HG02884 (cell line): ENCODE measurements around the gene AGMAT.
"Not testable (repeated sequence)": the region's sequence is repeated elsewhere in the genome, so short reads cannot be mapped to it uniquely, and the experiment has no call there.

Experiments used
- ATAC-seq: cut with Tn5 transposase; IDR thresholded peaks from one replicate; pipeline ENCODE4 v1.9.1; 2021; ENCODE audit warnings: mild to moderate bottlenecking, moderate library complexity; ENCODE audit not compliant: unreplicated experiment

Gene AGMAT

DNA sequence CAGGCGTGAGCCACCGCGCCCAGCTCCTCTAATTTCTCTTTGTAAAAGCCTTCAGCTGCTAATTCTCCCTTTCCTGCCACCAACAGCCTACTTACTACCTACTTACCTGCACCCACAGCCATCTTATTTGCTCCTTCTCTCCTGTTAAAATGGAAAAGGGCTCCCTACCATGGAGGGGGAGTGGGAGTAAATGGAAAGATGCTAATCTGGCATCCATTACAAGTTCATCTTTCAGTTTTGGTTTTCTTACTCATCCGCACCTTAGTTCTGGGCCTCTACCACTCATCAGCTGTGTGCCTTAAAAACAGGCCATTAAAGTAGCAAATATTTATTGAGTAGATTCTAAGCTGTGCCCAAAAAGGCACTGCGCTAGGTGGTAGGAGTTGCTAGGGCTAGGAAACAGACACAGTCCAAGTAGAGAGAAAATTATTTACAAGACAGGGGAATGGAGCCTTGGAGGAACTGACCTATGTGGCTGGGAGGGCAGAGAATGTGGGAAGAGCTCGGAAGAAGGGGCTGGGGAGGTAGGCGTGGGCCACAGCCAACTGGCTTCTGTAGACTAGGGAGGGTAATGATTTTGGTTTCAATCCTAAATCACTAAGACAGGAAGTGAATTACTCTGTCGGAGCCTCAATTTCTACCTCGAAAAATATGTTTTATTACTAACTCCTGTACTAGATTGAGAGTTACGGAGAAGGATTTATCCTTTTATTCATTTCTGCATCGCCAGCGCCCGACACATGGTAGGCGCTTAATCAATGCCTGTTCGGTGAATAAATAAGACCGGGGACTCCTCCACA lies 31.7 kb upstream of the AGMAT start:
- ATAC-seq, result peak; percentile 15

DNA sequence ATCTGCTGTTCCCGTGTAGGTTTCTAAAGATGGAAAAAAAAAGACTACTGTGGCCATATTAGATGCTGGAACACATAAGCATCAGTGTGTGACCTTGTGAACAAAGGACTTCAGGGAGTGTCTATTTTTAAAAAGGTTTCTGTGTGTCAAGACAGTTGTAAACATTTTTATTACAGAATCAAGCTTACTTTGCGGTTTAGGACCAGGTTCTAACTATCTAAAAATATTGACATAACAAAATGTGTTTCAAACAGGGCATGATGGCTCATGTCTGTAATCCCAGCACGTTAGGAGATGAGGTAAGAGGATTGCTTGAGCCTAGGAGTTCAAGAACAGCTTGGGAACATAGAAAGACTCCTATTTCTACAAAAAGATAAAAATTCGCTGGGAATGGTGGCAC lies 25.3 kb upstream of the AGMAT start:
- ATAC-seq, result no peak

DNA sequence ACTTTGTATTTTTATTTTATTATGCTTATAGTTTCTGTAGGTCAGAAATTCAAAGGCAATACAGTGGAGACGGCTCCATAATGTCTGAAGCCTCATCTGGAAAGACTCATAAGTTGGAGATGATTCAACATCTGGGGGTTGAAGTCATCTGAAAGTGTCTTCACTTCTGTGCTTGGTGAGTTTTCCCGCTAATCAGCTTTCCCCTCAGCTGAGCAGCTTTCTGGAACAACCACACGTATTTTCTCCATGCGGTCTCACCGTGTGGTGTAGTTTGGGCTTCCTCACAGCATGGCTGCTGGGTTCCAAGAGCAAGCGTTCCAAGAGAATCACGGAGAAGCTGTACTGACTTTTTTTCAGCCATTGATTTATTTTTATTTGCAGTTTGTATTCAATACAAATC lies 24.8 kb upstream of the AGMAT start:
- ATAC-seq, result no peak

DNA sequence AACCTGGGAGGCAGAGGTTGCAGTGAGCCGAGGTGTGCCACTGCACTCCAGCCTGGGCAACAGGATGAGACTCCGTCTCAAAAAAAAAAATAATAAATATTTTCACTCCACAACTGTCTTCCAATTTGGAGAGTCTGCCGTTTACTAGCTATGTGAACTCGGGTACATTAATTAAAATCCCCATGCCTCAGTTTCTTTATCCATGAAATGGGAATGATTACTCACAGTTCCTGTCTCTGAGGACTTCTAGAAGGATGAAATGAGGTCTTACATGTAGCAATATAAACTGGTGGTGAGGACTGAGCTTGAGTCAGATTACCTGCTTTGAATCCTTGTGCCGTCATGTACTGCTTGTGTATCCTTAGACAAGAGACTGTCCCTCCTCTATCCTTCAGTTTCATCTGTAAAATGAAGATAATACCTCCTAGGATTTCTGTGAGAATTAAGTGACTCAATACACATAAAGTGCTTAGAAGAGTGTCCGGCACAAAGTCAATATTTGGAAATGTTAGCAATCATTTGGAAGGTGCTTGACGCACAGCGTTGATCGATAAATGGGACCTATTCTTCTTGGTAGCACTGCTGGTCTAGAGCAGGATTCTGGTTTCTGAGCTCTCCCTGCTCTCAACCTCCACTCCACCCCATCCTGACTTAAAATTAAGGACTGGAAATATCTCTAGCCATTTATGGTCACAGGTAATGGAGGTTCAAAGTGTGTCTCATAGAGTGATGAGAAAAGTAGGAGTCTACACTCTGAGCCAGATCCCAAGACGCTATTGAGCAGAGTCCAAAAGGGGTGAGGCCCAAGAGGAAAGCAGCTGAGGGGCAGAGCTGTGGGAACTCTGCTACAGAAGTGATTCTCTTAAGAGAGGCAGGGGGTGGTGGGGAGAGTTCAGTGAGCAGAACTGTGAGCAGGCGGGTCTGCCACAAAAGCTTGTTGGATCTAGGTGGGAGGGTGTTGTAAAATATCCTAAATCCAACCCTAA lies 20.8 kb upstream of the AGMAT start:
- no peak for ATAC-seq

DNA sequence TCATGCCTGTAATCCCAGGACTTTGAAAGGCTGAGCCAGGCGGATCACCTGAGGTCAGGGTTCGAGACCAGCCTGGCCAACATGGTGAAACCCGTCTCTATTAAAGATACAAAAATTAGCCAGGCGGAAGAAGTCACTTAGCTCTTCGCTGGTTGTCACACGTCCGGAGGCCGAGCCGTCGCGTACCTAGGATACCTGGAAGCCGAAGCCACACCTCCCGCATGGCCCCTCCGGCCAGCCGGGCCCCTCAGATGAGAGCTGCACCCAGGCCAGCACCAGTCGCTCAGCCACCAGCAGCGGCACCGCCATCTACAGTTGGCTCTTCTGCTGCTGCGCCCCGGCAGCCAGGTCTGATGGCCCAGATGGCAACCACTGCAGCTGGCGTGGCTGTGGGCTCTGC lies 19.5 kb upstream of the AGMAT start:
- ATAC-seq, result not testable (repeated sequence)

DNA sequence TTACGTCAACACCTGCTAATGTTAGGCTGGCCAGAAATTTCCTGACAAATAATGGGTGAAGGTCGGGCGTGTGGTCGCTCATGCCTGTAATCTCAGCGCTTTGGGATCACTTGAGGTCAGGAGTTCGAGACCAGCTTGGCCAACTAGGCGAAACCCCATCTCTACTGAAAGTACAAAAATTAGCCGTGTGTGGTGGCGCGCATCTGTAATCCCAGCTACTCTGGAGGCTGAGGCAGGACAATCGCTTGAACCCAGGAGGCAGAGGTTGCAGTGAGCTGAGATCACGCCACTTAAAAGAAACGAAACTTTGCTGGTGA lies 19.1 kb upstream of the AGMAT start:
- ATAC-seq, result not testable (repeated sequence)

DNA sequence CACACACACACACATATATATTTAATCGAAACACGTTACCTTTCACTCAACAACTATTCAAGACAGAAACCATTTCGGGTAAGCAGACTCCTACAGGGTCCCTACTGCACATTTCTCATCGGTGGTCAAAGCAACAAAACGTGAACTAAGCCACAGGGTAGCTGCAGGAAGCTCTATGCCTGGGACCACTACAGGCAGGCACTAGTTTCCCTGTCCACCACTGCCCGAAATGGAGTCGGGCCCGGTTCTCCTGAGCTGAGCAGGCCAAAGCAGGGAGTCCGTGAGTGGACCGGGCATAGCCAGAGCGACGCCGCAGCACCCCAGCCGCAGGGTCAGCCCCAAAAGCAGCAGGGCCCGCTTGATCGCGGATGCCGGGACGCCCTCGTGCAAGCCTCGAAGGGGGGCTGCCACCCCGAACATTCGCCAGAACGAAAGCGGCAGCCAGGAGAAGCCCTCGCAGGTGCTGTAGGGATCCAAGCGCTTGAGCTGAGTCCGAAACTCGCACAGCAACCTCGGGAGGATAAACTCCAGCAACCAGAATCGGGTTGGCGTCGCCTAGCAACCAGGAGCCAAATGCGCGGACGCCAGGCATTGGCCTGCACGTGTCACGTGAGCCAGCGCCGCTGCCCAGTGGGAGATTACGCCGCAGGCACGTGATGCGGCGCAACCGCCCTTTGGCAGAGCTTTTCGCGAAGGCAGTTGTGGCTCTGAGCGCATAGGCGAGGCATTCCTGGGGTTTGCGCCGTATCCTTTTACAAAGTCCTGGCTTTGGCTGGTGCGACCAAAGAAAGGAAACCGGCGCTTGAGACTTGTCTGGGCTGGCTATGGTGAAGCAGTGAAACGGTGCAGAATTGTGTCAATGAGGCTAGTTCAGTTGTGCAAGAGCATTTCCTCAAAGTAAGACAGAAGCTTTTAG lies 18.5 kb upstream of the AGMAT start:
- peak; percentile 82 for ATAC-seq

DNA sequence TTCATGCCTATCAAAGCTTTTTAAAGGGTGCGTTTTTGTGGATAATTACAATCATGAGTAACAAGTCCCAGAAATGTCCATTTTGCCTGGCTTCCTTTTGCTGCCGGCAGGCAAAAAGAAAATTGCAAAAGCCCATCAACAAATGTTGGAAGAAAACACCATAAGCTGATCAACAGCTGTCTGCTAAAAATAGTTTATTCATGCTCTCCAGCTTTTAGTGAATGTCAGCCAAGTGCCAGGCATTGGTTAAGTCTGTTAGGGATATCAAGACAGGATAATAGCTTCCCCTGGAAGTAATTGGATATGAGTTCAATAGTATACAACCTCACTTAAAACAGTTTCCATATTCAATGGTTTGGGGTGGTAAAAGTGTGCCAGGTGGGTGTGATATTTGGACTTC lies 13.6 kb upstream of the AGMAT start:
- no peak for ATAC-seq

DNA sequence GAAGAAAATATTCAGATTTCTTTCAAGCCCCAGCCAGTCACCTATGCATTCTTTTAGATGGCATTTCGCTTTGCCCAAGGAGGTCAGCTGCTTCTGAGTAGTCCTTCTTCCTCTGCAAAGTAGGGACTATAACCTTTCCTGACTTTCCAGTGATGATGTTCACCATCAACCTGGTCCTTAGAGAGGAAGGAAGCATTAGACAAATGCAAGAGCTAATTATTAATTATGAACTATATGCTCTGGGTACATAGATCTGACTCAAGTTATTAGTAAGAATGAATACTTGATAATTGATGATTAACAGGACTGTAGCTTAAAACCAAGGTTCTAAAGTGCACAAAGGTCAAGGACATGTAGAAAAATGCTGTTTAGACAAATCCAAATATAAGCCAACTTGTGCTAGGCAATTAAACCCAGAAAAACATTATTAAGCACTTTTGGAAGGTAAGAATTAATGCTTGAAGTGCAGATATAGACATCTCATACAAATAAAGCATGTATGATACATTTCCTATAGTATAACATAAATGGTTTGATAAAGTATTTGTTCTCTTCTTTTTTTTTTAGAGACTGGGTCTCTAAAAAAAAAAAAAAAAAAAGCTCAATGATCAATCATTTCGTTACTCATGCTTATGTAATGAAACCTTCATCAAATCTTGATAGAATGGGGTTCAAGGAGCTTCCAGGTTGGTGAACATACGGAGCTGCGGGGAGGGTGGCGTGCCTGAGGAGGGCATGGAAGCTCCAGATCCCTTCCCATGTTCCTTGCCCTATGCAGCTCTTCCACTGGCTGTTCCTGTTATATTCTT lies 11.2 kb upstream of the AGMAT start:
- ATAC-seq, result no peak

DNA sequence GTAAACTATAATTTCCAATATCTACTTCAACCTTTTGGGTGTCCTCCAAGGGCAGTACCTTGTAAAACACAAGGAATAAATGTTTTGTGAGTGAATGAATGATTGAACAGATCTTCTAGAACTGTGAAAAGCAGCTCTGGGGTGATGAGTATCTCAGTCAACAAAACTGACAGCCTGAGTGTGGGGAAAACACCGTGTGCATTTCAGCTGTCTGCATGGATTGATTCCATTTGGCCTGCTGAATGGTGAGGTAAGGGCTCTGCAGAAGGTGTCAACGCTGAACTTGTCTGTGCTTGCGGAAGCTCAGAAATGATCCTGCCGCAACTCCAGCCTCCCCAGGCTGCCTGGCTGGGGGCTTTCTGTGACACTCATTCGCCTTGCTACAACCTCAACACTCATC lies 7.4 kb upstream of the AGMAT start:
- ATAC-seq, result no peak

DNA sequence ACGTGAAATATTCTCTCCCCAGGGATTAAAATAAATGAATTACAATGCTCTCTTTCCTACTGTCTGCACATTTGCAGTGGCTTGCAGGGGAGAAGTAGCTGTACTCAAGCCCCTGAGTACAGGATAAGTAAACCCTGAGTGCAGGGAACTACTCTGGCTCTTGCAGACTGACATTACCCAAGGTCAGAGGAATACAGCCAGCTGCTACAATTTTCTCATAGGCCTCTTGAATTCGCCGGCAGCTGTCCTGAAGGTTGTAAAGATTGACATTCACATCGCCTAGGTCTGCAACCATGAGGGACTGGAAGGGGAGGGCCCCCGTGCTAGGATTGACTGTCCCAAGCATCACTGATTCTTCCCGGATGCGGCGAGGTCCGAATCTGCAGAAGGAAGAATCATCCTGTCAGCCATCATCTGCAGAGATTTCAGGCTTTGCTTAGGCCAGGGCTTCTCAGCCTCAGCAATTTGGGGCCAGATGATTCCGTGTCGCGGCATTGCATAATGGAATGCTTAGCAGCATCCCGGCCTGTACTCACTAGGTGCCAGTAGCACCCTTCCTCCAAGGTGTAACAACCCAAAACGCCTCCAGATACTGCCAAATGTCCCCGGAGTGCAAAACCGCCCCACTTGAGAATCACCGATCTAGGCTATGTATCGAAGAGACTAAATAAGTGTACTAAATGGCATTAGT lies 1.7 kb downstream of the AGMAT start:
- ATAC-seq, result no peak

DNA sequence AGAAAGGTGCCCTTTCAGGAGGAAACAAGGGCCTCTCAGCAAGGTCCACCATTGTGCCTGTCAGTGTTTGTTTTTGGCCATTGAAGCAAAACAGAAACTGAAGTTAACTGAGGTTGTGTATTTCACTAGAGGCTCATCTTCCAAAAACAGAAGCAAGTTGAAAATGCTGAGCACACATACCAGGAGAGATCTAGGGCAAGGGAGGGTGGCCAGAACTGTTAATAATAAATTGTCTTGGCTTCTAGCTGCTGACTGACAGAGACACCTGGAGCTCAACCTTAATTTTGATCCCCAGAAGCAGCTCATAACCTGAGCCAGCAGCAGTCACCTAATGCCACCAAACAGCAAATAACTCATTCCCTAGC lies 5.2 kb downstream of the AGMAT start:
- no peak for ATAC-seq

DNA sequence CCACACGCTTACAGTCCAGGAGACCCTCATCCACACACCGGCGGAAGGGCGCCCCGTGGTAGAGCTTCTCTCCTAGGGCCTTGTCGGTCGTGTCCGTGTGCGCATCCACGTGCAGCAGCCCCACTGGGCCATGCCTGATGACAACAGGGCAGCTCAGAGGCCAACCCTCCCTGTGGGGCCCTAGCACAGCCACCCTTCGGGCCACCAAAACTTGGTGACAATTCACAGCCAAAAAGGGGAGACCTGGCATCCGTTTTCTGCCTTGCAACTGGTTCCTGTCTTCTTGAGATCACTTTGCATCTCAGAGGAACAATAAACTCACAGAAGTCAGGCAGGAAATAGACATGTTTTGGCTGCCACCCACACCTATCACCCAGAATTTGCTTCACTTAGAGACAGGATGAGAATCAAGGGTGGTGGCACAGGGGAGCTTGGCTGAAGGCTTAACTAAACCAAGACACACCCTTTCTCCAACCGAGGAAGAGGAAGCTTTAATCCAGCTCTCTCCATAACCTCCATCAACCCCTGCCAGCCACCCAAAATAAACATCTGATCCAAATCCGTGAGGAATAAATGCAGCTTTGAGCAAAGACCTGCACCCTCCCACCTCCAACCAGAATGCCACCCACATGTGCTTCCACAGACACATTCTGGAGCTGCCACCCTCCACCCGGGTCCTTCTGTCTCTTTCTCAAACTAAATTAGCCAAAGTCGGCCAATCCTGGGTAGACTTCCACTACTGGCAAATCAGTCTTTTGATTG lies 5.7 kb downstream of the AGMAT start:
- ATAC-seq, result no peak

DNA sequence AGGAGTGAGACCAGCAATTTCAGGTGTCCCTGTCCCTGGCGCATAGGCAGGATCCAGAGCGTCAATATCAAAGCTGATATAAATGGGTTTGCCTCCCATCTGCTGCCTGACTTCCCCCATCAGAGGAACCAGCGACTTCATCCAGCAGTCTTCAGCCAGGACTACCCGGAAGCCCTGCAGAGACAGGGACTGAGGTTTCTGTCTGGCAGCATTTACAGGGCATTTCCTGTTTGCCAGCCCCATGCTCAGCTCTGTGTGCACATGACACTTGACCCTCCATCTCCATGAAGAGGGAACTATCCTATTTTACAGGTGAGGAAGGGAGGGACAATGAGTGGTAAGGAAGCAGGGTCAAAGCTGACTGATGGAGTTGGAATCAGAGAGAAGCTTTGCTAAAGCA lies 7.2 kb downstream of the AGMAT start:
- no peak for ATAC-seq

DNA sequence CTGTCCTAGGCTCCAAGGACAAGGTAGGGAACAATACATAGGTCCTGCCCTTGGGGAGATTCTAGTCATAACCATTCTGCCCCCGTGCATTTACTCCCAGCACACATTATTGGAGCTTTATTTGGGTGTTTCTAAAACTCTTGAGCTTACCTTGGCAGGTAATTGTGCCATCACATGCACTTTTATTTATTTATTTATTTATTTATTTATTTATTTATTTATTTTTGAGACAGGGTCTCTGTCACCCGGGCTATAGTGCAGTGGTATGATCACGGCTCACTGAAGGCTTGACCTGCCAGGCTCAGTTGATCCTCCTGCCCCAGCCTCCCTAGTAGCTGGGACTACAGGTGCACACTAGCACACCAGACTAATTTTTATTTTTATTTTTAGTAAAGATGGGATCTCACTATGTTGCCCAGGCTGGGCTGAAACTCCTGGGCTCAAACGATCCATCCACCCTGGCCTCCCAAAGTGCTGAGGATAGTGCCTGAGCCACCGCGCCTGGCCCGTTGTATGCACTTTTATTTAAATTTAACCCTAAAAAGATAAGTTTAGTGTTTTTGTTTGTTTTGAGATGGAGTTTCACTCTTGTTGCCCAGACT lies 9.2 kb downstream of the AGMAT start:
- no peak for ATAC-seq

DNA sequence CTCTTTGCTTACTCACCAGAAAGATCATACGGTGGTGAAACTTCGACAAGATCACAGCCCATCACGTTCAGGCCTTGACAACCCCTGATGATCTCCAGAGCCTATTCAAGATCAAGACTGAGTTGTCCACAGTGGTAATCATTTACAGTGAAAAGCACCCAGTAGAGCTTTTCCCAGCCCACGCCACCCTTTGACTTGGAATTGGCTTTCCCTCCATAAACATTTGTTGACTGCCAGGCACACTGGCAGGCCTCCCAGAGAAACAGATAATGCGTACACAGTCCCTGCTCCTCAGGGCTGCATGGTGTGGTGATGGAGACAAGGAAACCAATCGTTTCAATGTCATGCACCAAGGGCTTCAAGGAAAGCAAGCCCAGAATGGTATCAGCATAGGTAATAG lies 10.1 kb downstream of the AGMAT start:
- no peak for ATAC-seq

DNA sequence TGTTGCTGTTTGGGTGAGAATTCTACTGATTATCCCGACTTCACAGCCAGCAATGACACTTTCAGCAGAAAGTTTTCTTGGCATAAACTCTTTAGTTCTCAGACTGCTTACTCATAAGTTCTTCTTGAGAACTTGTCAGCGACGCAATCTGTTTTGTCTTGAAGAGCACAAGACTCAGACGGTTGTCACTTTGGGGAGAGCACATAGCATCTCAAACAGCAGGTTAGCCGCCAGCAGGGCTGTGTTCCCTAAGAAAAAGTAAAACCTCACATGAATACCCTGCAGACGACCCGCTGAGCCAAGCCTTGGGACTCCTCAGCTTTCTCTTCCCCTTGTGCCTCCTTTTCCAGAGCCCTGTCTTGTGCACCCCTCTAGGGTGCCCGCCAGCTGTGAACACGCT lies 11.4 kb downstream of the AGMAT start:
- no peak for ATAC-seq

DNA sequence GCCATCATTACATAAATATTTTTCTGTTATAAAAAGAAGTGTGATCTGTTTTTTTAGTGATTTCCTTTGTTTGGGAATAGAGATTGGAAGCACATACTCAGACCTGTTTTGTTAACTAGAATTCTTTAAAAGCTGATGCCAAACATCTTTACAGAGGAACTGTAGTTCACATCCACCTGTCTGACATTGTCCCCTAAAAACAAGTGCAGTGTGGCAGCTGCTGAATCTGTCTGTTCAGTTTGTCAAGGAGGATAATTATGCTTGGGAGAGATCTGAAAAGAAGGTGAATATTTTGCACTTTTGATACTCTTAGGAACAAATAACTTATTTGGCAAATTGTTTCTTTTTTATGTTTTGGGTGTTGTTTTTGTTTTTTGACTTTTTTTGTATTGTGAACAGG lies 13.6 kb downstream of the AGMAT start:
- ATAC-seq, result no peak

DNA sequence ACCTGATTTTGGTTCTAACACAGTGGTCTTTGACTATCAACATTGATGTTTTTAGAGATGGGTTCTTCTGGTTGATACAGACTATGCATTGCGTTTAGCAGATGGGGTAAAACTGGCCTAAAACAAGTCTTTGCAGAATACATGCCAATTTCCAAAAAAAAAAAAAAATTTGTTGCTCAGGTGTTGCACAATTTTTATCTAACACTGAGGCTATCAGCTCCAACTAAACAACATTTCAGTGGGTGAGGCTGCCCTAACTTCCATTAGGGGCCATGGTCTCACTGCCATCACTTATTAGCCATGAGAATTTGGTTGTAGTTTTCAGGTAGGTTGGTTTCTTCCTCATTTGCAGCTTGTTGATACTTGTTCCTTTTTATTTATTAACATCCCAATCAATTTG lies 14.0 kb downstream of the AGMAT start:
- no peak for ATAC-seq
